GM19193 (cell line): ENCODE results near the gene SPAG6.

ENCODE experiments used
- POLR2A ChIP-seq: IDR thresholded peaks from 4 replicates; pipeline ENCODE4 v1.6.1; 2011; ENCODE audit not compliant: insufficient read depth, insufficient read length; ENCODE audit errors: extremely low read depth

Gene SPAG6

GRCh38 chr10:22427890-22428571 is 82.7 kb downstream of the SPAG6 start:
- TF ChIP-seq POLR2A = no peak

- TF ChIP-seq POLR2A = no peak
Observed at GRCh38 chr10:22429146-22429545, 83.8 kb downstream of the SPAG6 start.

- TF ChIP-seq POLR2A = no peak
Observed at GRCh38 chr10:22429981-22430421, 84.7 kb downstream of the SPAG6 start.

- TF ChIP-seq POLR2A = no peak
Observed at GRCh38 chr10:22433875-22434274, 88.6 kb downstream of the SPAG6 start.

GRCh38 chr10:22434521-22434920 is 89.2 kb downstream of the SPAG6 start:
- no peak for TF ChIP-seq POLR2A

GRCh38 chr10:22435650-22436049 is 90.4 kb downstream of the SPAG6 start:
- no peak for TF ChIP-seq POLR2A

GRCh38 chr10:22436526-22436892 is 91.2 kb downstream of the SPAG6 start:
- no peak for TF ChIP-seq POLR2A

GRCh38 chr10:22436893-22437619 is 91.8 kb downstream of the SPAG6 start:
- peak; percentile 94 for TF ChIP-seq POLR2A

GRCh38 chr10:22437620-22438588 is 92.6 kb downstream of the SPAG6 start:
- TF ChIP-seq POLR2A = no peak

- no peak for TF ChIP-seq POLR2A
Observed at GRCh38 chr10:22438711-22439110, 93.4 kb downstream of the SPAG6 start.

GRCh38 chr10:22442063-22442462 is 96.8 kb downstream of the SPAG6 start:
- no peak for TF ChIP-seq POLR2A

GRCh38 chr10:22442468-22442867 is 97.2 kb downstream of the SPAG6 start:
- TF ChIP-seq POLR2A = no peak

GRCh38 chr10:22443175-22443901 is 98.0 kb downstream of the SPAG6 start:
- TF ChIP-seq POLR2A = no peak

GRCh38 chr10:22444219-22444788 is 99.0 kb downstream of the SPAG6 start:
- TF ChIP-seq POLR2A = no peak
